A549 (cell line): Measurements from ENCODE around the gene KLHL29. TPM values are rescaled to one million over a fixed set of nuclear protein-coding genes. Genes with fewer than 3 reads are reported as not detected.

Experiments used
- ATAC-seq, 2 experiments: fragments of 200-7000 bp in 1 of 2; fragments of >200 bp in 1 of 2; cut with Nextera tagmentation in 1 of 2; cut with Tn5 transposase in 1 of 2; 3 replicates each; pipeline versions ENCODE4 v1.8.0 to v1.9.1; 2018 to 2020; ENCODE audit warnings: mild to moderate bottlenecking in 1 of 2, moderate library complexity in 1 of 2
- CTCF ChIA-PET: fragments of 300-600 bp; sonication (Branson Sonifier 250); formaldehyde crosslinking; extraction: SDS; loops from one replicate; lab custom pipeline; 2021; ENCODE audit warnings: antibody characterized with exemption, inconsistent platforms; lab: Yijun Ruan, JAX
- POLR2A ChIA-PET: fragments of 350-600 bp; formaldehyde crosslinking; extraction: SDS; loops from one replicate; lab custom pipeline; 2021; ENCODE audit warnings: antibody characterized with exemption, inconsistent platforms; lab: Yijun Ruan, JAX
- DNase-seq, 2 experiments: peaks; one replicate each; pipeline versions ENCODE4 v3.0.0 to v3.0.0-alpha.2; 2011 to 2016; ENCODE audit warnings: low read depth in 1 of 2, low spot score in 1 of 2
- FAIRE-seq: peaks from 2 replicates; lab custom pipeline; 2011; peaks lifted over from hg19 to GRCh38; lab: Jason Lieb, UNC
- H3K27ac ChIP-seq, 2 experiments: fragments of >200 bp; sonication (Bioruptor Twin); formaldehyde crosslinking; 3 replicates each; pipeline ENCODE4 v1.5.1; 2016 to 2017
- H3K4me1 ChIP-seq: fragments of >200 bp; sonication (Bioruptor Twin); formaldehyde crosslinking; 3 replicates; pipeline ENCODE4 v1.6.1; 2016
- H3K4me2 ChIP-seq: fragments of >200 bp; sonication (Bioruptor Twin); formaldehyde crosslinking; 3 replicates; pipeline ENCODE4 v1.6.1; 2016
- H3K4me3 ChIP-seq: fragments of >200 bp; sonication (Bioruptor Twin); formaldehyde crosslinking; 3 replicates; pipeline ENCODE4 v1.5.1; 2016
- H3K9me3 ChIP-seq: fragments of >200 bp; sonication (Bioruptor Twin); formaldehyde crosslinking; 3 replicates; pipeline ENCODE4 v1.6.1; 2016
- ESRRA ChIP-seq: fragments of 150-350 bp; IDR thresholded peaks from 2 replicates; pipeline ENCODE4 v1.6.1; 2014; ENCODE audit warnings: mild to moderate bottlenecking, low read length, borderline replicate concordance
- FOSB ChIP-seq: fragments of 250-450 bp; sonication (Bioruptor Pico); IDR thresholded peaks from 2 replicates; pipeline ENCODE4 v1.5.0; 2020; ENCODE audit warnings: mild to moderate bottlenecking, moderate library complexity
- FOSL2 ChIP-seq, 2 experiments: fragments of 450-650 bp in 1 of 2; fragments of >200 bp in 1 of 2; sonication (Bioruptor Twin) in 1 of 2; formaldehyde crosslinking; IDR thresholded peaks; 2 replicates each; pipeline versions ENCODE4 v1.5.0 to v1.6.1; 2016 to 2020; ENCODE audit warnings: mild to moderate bottlenecking in 1 of 2, moderate library complexity in 1 of 2
- FOXS1 ChIP-seq: fragments of 250-450 bp; sonication (Bioruptor Pico); IDR thresholded peaks from 2 replicates; pipeline ENCODE4 v1.5.0; 2020; ENCODE audit warnings: mild to moderate bottlenecking, moderate library complexity
- HEYL ChIP-seq: fragments of 250-450 bp; sonication (Bioruptor Pico); IDR thresholded peaks from 2 replicates; pipeline ENCODE4 v1.8.0; 2021; ENCODE audit warnings: mild to moderate bottlenecking, moderate library complexity
- HOXA7 ChIP-seq: fragments of 250-450 bp; sonication (Bioruptor Pico); IDR thresholded peaks from 2 replicates; pipeline ENCODE4 v1.5.0; 2020; ENCODE audit warnings: mild to moderate bottlenecking, moderate library complexity
- HOXB13 ChIP-seq: fragments of 250-450 bp; sonication (Bioruptor Pico); IDR thresholded peaks from 2 replicates; pipeline ENCODE4 v1.5.0; 2020; ENCODE audit warnings: low read depth, mild to moderate bottlenecking, moderate library complexity
- HOXB5 ChIP-seq: fragments of 250-450 bp; sonication (Bioruptor Pico); IDR thresholded peaks from 2 replicates; pipeline ENCODE4 v1.5.0; 2020; ENCODE audit warnings: mild to moderate bottlenecking, moderate library complexity
- JUN ChIP-seq, 2 experiments: fragments of >200 bp; sonication (Bioruptor Twin); formaldehyde crosslinking; IDR thresholded peaks; 2 replicates in 1 of 2; 3 replicates in 1 of 2; pipeline ENCODE4 v1.6.1; 2016 to 2017
- MAFK ChIP-seq: fragments of 450-650 bp; IDR thresholded peaks from 2 replicates; pipeline ENCODE4 v1.6.1; 2014; ENCODE audit not compliant: partially characterized antibody
- MAZ ChIP-seq: fragments of 150-350 bp; IDR thresholded peaks from 2 replicates; pipeline ENCODE4 v1.6.1; 2014; ENCODE audit warnings: antibody characterized with exemption, low read depth, low read length, borderline replicate concordance
- MYC ChIP-seq: IDR thresholded peaks from 2 replicates; pipeline ENCODE4 v1.6.1; 2012; ENCODE audit warnings: mild to moderate bottlenecking, inconsistent platforms, low read length, improper control_type of control experiment, borderline replicate concordance
- NR3C1 ChIP-seq: fragments of >200 bp; sonication (Bioruptor Twin); formaldehyde crosslinking; IDR thresholded peaks from 3 replicates; pipeline ENCODE4 v1.6.1; 2017
- POLR2AphosphoS2 ChIP-seq: conservative IDR thresholded peaks from 2 replicates; pipeline ENCODE4 v1.6.1; 2012; ENCODE audit warnings: low read length, improper control_type of control experiment, inconsistent platforms
- RAD21 ChIP-seq, 2 experiments: fragments of >200 bp in 1 of 2; sonication (Bioruptor Twin) in 1 of 2; formaldehyde crosslinking in 1 of 2; IDR thresholded peaks in 1 of 2; conservative IDR thresholded peaks in 1 of 2; 2 replicates in 1 of 2; 3 replicates in 1 of 2; pipeline ENCODE4 v1.6.1; 2012 to 2018; ENCODE audit warnings: inconsistent platforms in 1 of 2
- RCOR1 ChIP-seq: fragments of 150-350 bp; IDR thresholded peaks from 2 replicates; pipeline ENCODE4 v1.6.1; 2014; ENCODE audit warnings: antibody characterized with exemption, low read length, low read depth
- RNF2 ChIP-seq: fragments of 200-600 bp; sonication (generic); IDR thresholded peaks from 2 replicates; pipeline ENCODE4 v1.6.1; 2016; ENCODE audit warnings: low read depth, mild to moderate bottlenecking, antibody characterized with exemption, moderate library complexity, borderline replicate concordance
- SMC3 ChIP-seq: fragments of >200 bp; sonication (Bioruptor Twin); formaldehyde crosslinking; IDR thresholded peaks from 3 replicates; pipeline ENCODE4 v1.6.1; 2018; ENCODE audit warnings: inconsistent platforms
- SREBF2 ChIP-seq: fragments of 450-650 bp; IDR thresholded peaks from 2 replicates; pipeline ENCODE4 v1.6.1; 2014; ENCODE audit warnings: mild to moderate bottlenecking, moderate library complexity
- TFCP2L1 ChIP-seq: fragments of 250-450 bp; sonication (Bioruptor Pico); IDR thresholded peaks from 2 replicates; pipeline ENCODE4 v1.5.0; 2021; ENCODE audit warnings: mild to moderate bottlenecking
- ZSCAN20 ChIP-seq: fragments of 250-450 bp; sonication (Bioruptor Pico); IDR thresholded peaks from 2 replicates; pipeline ENCODE4 v1.8.0; 2022; ENCODE audit warnings: mild to moderate bottlenecking, moderate library complexity
- WGBS: methylation state at CpG from one replicate; pipeline ENCODE4 v1.1.6; 2017; ENCODE audit errors: missing lambda C conversion rate; 5-methylcytosine and 5-hydroxymethylcytosine counted together
- polyA plus RNA-seq, 4 experiments: library from polyadenylated mRNA; depleted of rRNA in 3 of 4; stranded (reverse); fragments of >200 nt; fragmentation: RNase III in 1 of 4; extraction: RNeasy Plus Mini Kit Qiagen cat#74134 plus additional on column Dnase treatment in 1 of 4; gene quantifications; 2 replicates in 3 of 4; 3 replicates in 1 of 4; pipeline ENCODE4 v1.2.3, GENCODE V29; 2011 to 2017
- TF ChIP-seq, protein P1 (sequence below): fragments of >200 bp; sonication (Bioruptor Twin); formaldehyde crosslinking; IDR thresholded peaks from 3 replicates; pipeline ENCODE4 v1.5.1; 2016
- TF ChIP-seq, protein P2 (sequence below): IDR thresholded peaks from 2 replicates; pipeline ENCODE4 v1.6.1; 2012
- TF ChIP-seq, protein P3 (sequence below): fragments of >200 bp; sonication (Bioruptor Twin); formaldehyde crosslinking; IDR thresholded peaks from 2 replicates; pipeline ENCODE4 v1.6.1; 2016
- TF ChIP-seq, protein P4 (sequence below): fragments of 150-350 bp; IDR thresholded peaks from 2 replicates; pipeline ENCODE4 v1.6.1; 2014; ENCODE audit warnings: low read depth, mild to moderate bottlenecking, low read length

The KLHL29 gene
- polyA plus RNA-seq, 2 of the 4 experiments (the other 2 are of a cell fraction): 1.3 to 2.5 TPM

DNA sequence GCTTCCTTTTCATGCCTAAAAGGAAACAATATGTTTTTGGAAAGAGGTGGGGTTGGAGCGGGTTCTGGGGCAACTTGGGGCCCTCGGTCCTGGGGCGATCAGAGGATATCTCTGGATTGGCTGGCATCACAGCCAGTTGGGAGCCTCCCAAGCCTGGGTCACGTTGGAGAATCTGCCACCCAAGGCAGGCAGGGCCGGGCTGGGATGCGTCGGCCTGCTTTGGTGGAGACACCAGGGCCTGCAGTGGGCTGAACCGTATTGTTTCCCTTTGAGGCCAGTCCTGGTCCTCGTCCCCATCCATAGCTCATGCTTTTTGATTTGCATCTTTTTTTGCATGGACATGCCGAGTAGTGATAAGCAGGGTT is 306.1 kb downstream of the KLHL29 start:
- ChIA-PET POLR2A (no interaction called here), CTCF (no interaction called here)
- no peak for ATAC-seq
- no peak for DNase-seq
- Histone ChIP-seq H3K9me3 (no peaks in the 10 kb centered on the region), H3K27ac (no peak overlapping the region), H3K4me2 (no peak overlapping the region), H3K4me1 (no peaks in the 10 kb centered on the region), H3K4me3 (no peak overlapping the region)
- 75% methylated on average over 10 of the region's 10 CpGs for WGBS
- TF ChIP-seq FOXS1 (CRISPR knock-in tag) (no peak), RCOR1 (no peak), TFCP2L1 (CRISPR knock-in tag) (no peak), MAZ (no peak), HEYL (CRISPR knock-in tag) (no peak), SREBF2 (no peak), MAFK (no peak), HOXB13 (no peak), JUN (IDR thresholded peaks at IDR 0.05) (no peak), RNF2 (no peak), ZSCAN20 (CRISPR knock-in tag) (no peak), HOXB5 (CRISPR knock-in tag) (no peak), POLR2AphosphoS2 (no peak), FOSL2 (IDR thresholded peaks at IDR 0.05) (no peak), FOSL2 (CRISPR knock-in tag; IDR thresholded peaks at IDR 0.05) (no peak), HOXA7 (CRISPR knock-in tag) (no peak), ESRRA (no peak), RAD21 (conservative IDR thresholded peaks at IDR 0.05 in 1 of 2, IDR thresholded peaks at IDR 0.05 in 1 of 2) (no peak)
- TF ChIP-seq, protein P1, sequence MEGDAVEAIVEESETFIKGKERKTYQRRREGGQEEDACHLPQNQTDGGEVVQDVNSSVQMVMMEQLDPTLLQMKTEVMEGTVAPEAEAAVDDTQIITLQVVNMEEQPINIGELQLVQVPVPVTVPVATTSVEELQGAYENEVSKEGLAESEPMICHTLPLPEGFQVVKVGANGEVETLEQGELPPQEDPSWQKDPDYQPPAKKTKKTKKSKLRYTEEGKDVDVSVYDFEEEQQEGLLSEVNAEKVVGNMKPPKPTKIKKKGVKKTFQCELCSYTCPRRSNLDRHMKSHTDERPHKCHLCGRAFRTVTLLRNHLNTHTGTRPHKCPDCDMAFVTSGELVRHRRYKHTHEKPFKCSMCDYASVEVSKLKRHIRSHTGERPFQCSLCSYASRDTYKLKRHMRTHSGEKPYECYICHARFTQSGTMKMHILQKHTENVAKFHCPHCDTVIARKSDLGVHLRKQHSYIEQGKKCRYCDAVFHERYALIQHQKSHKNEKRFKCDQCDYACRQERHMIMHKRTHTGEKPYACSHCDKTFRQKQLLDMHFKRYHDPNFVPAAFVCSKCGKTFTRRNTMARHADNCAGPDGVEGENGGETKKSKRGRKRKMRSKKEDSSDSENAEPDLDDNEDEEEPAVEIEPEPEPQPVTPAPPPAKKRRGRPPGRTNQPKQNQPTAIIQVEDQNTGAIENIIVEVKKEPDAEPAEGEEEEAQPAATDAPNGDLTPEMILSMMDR: no peak
- TF ChIP-seq, protein P2, sequence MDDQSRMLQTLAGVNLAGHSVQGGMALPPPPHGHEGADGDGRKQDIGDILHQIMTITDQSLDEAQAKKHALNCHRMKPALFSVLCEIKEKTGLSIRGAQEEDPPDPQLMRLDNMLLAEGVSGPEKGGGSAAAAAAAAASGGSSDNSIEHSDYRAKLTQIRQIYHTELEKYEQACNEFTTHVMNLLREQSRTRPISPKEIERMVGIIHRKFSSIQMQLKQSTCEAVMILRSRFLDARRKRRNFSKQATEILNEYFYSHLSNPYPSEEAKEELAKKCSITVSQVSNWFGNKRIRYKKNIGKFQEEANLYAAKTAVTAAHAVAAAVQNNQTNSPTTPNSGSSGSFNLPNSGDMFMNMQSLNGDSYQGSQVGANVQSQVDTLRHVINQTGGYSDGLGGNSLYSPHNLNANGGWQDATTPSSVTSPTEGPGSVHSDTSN: no peak
- TF ChIP-seq, protein P3, sequence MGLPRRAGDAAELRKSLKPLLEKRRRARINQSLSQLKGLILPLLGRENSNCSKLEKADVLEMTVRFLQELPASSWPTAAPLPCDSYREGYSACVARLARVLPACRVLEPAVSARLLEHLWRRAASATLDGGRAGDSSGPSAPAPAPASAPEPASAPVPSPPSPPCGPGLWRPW: no peak
- no peak for FAIRE-seq

DNA sequence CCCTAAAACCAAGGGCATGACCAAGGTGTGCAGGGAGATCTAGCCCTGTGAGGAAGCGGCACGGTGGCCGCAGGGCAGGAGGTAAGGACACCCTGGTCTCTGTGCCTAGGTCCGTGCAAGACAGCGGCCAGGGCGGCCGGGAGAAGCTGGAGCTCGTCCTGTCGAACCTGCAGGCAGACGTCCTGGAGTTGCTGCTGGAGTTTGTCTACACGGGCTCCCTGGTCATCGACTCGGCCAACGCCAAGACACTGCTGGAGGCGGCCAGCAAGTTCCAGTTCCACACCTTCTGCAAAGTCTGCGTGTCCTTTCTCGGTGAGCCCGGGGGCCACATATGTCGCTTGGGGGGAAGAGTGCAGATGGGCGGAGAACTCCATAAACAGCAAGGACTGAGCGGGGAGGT is 306.6 kb downstream of the KLHL29 start:
- 83% methylated on average over 20 of the region's 21 CpGs for WGBS
- FAIRE-seq: no peak

More for the DNA sequence above, 306.6 kb downstream of the KLHL29 start:
- Histone ChIP-seq H3K27ac (no peak overlapping the region), H3K4me3 (no peak overlapping the region), H3K4me1 (no peaks in the 10 kb centered on the region), H3K9me3 (no peaks in the 10 kb centered on the region), H3K4me2 (no peak overlapping the region)
- no peak for DNase-seq
- ChIA-PET CTCF (no interaction called here), POLR2A (no interaction called here)
- TF ChIP-seq MYC: no peak
- TF ChIP-seq NR3C1: no peak
- TF ChIP-seq JUN (IDR thresholded peaks at IDR 0.05): no peak
- TF ChIP-seq FOSL2 (IDR thresholded peaks at IDR 0.05): no peak
- no peak for TF ChIP-seq FOSL2 (CRISPR knock-in tag; IDR thresholded peaks at IDR 0.05)
- no peak for TF ChIP-seq FOSB (CRISPR knock-in tag)
- TF ChIP-seq RCOR1: no peak
- no peak for TF ChIP-seq MAZ
- no peak for TF ChIP-seq SMC3
- TF ChIP-seq, protein P4, sequence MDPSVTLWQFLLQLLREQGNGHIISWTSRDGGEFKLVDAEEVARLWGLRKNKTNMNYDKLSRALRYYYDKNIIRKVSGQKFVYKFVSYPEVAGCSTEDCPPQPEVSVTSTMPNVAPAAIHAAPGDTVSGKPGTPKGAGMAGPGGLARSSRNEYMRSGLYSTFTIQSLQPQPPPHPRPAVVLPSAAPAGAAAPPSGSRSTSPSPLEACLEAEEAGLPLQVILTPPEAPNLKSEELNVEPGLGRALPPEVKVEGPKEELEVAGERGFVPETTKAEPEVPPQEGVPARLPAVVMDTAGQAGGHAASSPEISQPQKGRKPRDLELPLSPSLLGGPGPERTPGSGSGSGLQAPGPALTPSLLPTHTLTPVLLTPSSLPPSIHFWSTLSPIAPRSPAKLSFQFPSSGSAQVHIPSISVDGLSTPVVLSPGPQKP: no peak
- no peak for ATAC-seq
